Measurements from ENCODE around the gene FIG4.

DNA sequence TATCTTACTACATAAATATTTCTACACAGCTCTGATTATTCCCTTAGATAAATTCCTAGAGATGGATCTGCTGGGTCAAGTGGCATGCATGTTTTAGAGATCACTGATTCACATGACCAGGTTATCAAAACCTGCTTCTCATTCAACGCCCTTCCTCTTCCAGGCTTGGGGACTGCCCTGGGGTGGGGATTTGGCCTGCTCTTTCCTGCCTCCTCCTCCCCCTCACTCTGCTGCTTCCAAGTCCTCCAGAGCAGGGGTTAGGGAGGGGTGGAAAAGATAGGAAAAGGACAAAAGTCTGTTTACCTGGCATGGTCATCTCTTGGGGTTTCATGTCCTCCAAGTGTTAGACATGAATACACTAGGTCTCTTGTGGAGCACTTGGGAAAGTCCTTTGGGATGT is 181.5 kb downstream of the FIG4 start:
- TF ChIP-seq EZH2 (IDR thresholded peaks at IDR 0.05) (no peak), POLR2AphosphoS5 (IDR thresholded peaks at IDR 0.05; ENCODE audit: borderline replicate concordance, low read depth, low read length) (no peak)

Data from SK-N-MC (cell line).